Small intestine (tissue), 7 donors: ENCODE data around the gene PLPP4. TPM values are rescaled to one million over a fixed set of nuclear protein-coding genes. Genes with fewer than 3 reads are reported as not detected.

Experiments
- DNase-seq, 2 donors: peaks; one replicate each; pipeline versions ENCODE4 v3.0.0 to v3.0.0-alpha.2; 2013
- FAIRE-seq: peaks from 2 replicates; lab custom pipeline; 2012; peaks lifted over from hg19 to GRCh38; lab: Jason Lieb, UNC
- H3K27ac ChIP-seq, 3 donors: one replicate each; pipeline ENCODE4 v1.5.1; 2013; ENCODE audit warnings: low read length in 2 of 3, mild to moderate bottlenecking in 2 of 3, control low read depth in 1 of 3, inconsistent platforms in 1 of 3, low read depth in 1 of 3, moderate library complexity in 1 of 3
- H3K27me3 ChIP-seq, 3 donors: one replicate each; pipeline ENCODE4 v1.6.1; 2013; ENCODE audit warnings: low read length in 3 of 3, inconsistent platforms in 1 of 3; ENCODE audit not compliant: control insufficient read depth in 3 of 3, insufficient read depth in 3 of 3
- H3K36me3 ChIP-seq, 3 donors: one replicate each; pipeline ENCODE4 v1.6.1; 2013; ENCODE audit warnings: low read length in 3 of 3, inconsistent platforms in 1 of 3, low read depth in 1 of 3, mild to moderate bottlenecking in 1 of 3, moderate library complexity in 1 of 3; ENCODE audit not compliant: control insufficient read depth in 3 of 3, insufficient read depth in 2 of 3
- H3K4me1 ChIP-seq, 3 donors: one replicate each; pipeline ENCODE4 v1.6.1; 2013; ENCODE audit warnings: low read length in 2 of 3, inconsistent platforms in 1 of 3, low read depth in 1 of 3, mild to moderate bottlenecking in 1 of 3, moderate library complexity in 1 of 3; ENCODE audit not compliant: control insufficient read depth in 3 of 3, insufficient read depth in 2 of 3
- H3K4me3 ChIP-seq, 3 donors: one replicate each; pipeline ENCODE4 v1.5.1; 2013; ENCODE audit warnings: low read length in 3 of 3, control low read depth in 1 of 3, inconsistent platforms in 1 of 3, low read depth in 1 of 3, mild to moderate bottlenecking in 1 of 3, moderate library complexity in 1 of 3
- H3K9me3 ChIP-seq, 2 donors: one replicate each; pipeline ENCODE4 v1.6.1; 2013; ENCODE audit warnings: low read depth in 1 of 2, low read length in 1 of 2; ENCODE audit not compliant: control insufficient read depth in 2 of 2, insufficient read depth in 1 of 2
- WGBS, 3 donors: extraction: QIAGEN DNeasy Blood & Tissue Kit; methylation state at CpG; one replicate each; pipeline ENCODE4 v1.1.7; 2013; 5-methylcytosine and 5-hydroxymethylcytosine counted together
- polyA plus RNA-seq, 4 donors: library from polyadenylated mRNA; stranded (reverse) in 3 of 4; unstranded in 1 of 4; fragments of 200-250 nt in 3 of 4; fragments of 120-200 nt in 1 of 4; gene quantifications; one replicate each; pipeline versions ENCODE4 v1.2.1 to v1.2.3, GENCODE V29; 2013
- donor health status: healthy with polysubstance abuse.
- donor health status: control.
- donor health status: control.
- donor health status: Bipolar disorder and iron deficiency.
- donor health status: healthy.

Gene PLPP4
- polyA plus RNA-seq, 4 donors: 0.60 TPM; not detected in 3

DNA sequence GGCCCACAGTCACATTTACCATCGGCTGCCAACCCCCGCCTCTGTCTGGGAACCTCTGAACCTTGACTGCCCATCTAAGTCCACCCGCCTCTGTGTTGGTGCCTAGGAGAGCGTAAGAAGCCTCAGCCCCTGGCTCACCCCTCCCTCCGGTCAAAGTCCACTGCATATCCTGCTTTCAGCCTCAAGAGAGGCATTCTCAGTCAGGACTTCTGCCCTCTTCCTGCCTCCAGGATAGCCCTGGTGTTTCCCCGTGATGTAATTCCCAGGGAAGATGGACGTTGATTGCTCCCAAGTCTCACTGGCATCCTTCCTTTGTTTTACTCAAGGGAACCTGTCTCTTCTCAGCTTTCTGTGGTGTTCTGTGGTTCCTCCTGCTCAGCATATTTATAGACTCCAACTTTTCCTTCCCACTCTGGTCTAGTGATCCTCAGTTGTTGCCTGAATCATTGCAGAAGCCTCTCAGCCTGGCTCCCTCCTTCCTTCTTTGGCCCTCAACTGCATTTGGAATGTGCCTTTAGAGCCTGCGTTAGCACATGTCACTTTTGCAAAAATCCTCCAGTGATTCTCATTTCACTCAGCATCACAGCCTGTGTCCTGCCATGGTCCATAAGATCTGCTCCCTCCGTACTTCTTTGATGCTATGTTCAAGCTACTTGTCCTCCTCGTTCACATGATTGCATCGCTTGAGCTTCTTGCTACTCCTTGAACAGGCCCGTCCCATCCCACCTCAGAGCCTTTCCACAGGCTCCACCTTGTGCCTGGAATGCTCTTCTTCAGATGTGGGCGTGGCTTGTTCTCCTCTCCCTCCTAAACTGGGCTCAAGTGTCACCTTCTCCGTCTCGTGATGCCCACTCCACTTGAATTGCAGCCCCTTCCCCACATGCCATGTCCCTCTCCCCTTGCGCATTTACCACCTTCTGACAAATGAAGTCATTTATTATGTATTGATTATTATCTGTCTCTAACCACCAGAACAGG is 124.2 kb downstream of the PLPP4 start:
- Histone ChIP-seq H3K36me3 (no peaks in the 10 kb centered on the region), H3K4me3 (no peak overlapping the region), H3K9me3 (no peaks in the 10 kb centered on the region), H3K27ac (no peak overlapping the region), H3K27me3 (no peaks in the 10 kb centered on the region), H3K4me1 (no peaks in the 10 kb centered on the region)
- peak; percentile 59 to 89 for DNase-seq
- 55 to 67% (median 56%) methylated on average over 16 of the region's 16 CpGs for WGBS, 3 donors
- FAIRE-seq: no peak

DNA sequence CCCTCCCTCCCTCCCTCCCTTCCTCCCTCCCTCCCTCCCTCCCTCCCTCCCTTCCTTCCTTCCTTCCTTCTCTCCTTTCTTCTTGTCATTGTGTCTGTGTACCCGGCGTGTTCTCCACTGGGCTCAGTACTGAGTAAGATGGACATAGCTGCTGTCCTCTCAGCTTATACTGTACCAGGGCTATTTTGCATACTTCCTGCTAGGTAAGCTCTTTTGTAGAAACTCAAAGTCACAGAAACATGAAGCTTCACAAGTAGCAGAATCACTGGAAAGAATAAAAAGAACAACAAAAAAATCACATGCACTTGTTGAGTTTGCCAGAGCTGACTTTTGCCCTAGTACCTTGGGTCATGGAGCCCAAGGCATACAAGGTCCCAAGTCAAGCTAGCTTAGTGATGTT is 125.7 kb downstream of the PLPP4 start:
- no peak for DNase-seq
- no peak for FAIRE-seq
- 59 to 70% (median 69%) methylated on average over 2 of the region's 2 CpGs for WGBS, 3 donors
- H3K36me3 ChIP-seq: no peaks in the 10 kb centered on the region
- no peak overlapping the region for H3K4me3 ChIP-seq
- H3K27me3 ChIP-seq: no peaks in the 10 kb centered on the region
- no peaks in the 10 kb centered on the region for H3K9me3 ChIP-seq
- no peaks in the 10 kb centered on the region for H3K4me1 ChIP-seq
- no peak overlapping the region for H3K27ac ChIP-seq

DNA sequence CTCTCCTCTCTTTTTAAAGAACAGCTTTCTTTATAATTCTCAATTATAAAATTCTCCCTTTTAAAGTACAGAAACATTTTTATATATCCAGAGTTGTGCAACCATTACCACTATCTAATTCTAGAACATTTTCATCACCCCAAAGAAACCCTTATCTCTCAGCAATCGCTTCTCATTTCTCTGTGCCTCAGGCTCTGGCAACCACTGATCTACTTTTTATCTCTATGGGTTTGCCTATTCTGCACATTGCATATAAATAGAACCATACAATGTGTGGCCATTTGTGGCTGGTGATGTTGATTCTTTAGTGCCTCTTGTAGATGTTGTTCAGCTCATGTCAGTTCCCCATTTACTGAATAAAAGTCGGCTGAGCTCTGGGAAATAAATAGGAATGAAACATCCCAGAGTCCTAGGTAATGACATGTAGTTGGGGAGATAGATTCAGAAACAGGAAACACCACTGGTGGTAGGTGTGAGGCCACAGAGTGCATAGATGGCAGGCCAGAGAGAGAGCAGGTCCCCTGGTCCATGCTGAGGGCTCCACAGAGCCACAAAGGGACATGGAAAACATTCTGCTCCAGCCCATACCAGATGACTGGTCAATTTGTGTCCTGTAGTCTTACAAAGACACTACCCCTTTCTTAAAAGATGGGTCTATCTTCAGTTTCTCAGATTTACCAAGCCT is 126.5 kb downstream of the PLPP4 start:
- Histone ChIP-seq H3K9me3 (no peaks in the 10 kb centered on the region), H3K27me3 (no peaks in the 10 kb centered on the region), H3K36me3 (no peaks in the 10 kb centered on the region), H3K27ac (no peak overlapping the region), H3K4me3 (no peak overlapping the region), H3K4me1 (no peaks in the 10 kb centered on the region)
- 74 to 80% (median 77%) methylated on average over 2 of the region's 2 CpGs for WGBS, 3 donors
- no peak for FAIRE-seq
- DNase-seq: no peak

DNA sequence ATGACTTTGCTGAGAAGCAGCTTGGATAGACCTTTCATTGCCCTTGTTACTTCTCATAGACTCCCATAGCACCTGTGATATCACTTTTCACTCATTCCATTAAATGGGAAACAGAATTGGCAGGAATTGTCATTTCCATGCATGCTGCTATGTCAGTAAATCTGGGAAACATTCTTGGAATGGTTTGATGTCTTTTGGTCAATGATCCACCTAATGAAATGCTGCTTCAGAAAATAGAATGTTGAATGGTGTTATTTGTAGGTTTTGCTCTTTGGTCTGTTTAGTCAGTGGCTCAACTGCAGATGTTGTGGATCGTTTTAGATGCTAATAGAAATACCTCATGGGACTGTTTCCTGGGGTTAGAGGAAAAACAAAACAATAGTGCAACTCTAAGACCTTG is 127.8 kb downstream of the PLPP4 start:
- H3K4me3 ChIP-seq: no peak overlapping the region
- DNase-seq: no peak
- no peak overlapping the region for H3K27ac ChIP-seq
- FAIRE-seq: no peak
- H3K36me3 ChIP-seq: no peaks in the 10 kb centered on the region
- H3K9me3 ChIP-seq: no peaks in the 10 kb centered on the region
- no peaks in the 10 kb centered on the region for H3K27me3 ChIP-seq
- H3K4me1 ChIP-seq: no peaks in the 10 kb centered on the region
- WGBS, 3 donors: 33 to 45% (median 44%) methylated on average over 1 of the region's 1 CpG

DNA sequence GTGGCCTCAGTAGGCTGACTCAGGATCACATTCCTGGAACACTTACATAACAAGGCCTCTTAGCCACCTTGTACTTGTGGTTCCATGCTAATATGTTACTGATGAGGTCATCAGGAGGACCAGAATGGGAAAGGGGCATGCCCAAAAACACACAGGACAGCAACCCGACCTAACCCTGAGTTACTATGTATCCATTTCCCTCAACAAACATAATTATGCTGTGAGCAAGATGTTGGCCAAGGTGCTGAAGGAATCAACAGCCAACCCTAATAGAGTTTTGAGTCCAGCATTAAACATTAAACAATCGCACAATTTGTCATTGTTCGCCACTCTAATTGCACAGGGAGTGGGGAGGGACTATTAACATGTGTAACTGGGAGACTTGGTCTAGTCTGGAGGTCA is 129.4 kb downstream of the PLPP4 start:
- FAIRE-seq (no peak), DNase-seq (no peak)
- Histone ChIP-seq H3K4me3 (no peak overlapping the region), H3K27me3 (peaks cover 0 to 2% (median 0%) of the 10 kb centered on the region in 3 donors), H3K36me3 (no peaks in the 10 kb centered on the region), H3K4me1 (no peaks in the 10 kb centered on the region), H3K9me3 (no peaks in the 10 kb centered on the region), H3K27ac (no peak overlapping the region)
- WGBS, 3 donors: 31 to 70% (median 39%) methylated on average over 3 of the region's 3 CpGs

DNA sequence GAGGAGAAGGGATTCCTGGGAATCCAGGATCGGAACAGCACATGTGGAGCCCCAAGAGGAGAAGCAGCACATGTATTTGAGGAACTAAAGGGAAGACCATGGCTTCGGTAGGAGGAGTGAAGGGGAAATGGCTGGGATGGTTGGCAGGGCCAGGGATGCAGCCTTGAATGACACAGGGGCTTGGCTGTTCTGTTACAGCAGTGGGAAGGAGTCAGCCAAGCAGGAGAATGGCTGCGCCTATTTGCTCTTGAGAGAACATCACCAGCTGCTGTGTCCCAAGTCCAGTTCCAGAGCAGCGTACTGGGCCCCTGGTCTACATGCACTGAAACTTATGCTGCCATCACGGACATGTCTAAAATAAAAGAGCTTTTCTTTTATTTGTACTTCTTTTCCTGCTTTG is 130.0 kb downstream of the PLPP4 start:
- Histone ChIP-seq H3K4me3 (no peak overlapping the region), H3K36me3 (no peaks in the 10 kb centered on the region), H3K27ac (no peak overlapping the region), H3K4me1 (no peaks in the 10 kb centered on the region), H3K27me3 (peaks cover 0 to 2% (median 0%) of the 10 kb centered on the region in 3 donors), H3K9me3 (no peaks in the 10 kb centered on the region)
- DNase-seq (no peak), FAIRE-seq (no peak)
- 72 to 82% (median 76%) methylated on average over 5 of the region's 5 CpGs for WGBS, 3 donors

DNA sequence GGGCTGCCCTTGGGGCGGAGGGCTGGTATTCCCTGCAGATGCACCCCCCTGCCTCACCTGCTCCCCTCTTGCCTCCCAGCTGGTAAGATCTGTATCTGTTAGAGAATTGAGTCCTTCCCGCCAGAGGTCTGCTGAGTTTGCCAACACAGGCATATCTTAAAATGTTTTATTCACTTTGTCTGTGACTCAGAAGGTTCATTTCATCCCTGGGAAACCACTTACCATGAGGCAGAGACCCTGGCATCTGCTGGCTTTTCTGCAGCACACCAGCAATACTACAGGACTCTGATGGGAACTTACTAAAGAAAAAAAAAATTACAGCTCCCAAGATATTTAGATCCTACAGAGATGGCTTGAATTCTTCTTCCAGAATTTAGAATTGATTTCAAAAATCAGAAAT is 131.3 kb downstream of the PLPP4 start:
- peaks cover 0 to 2% (median 0%) of the 10 kb centered on the region in 3 donors for H3K27me3 ChIP-seq
- H3K27ac ChIP-seq: no peak overlapping the region
- no peaks in the 10 kb centered on the region for H3K36me3 ChIP-seq
- H3K9me3 ChIP-seq: no peaks in the 10 kb centered on the region
- WGBS, 3 donors: 57 to 82% (median 81%) methylated on average over 2 of the region's 2 CpGs
- no peak for FAIRE-seq
- H3K4me3 ChIP-seq: no peak overlapping the region
- no peaks in the 10 kb centered on the region for H3K4me1 ChIP-seq
- no peak for DNase-seq

DNA sequence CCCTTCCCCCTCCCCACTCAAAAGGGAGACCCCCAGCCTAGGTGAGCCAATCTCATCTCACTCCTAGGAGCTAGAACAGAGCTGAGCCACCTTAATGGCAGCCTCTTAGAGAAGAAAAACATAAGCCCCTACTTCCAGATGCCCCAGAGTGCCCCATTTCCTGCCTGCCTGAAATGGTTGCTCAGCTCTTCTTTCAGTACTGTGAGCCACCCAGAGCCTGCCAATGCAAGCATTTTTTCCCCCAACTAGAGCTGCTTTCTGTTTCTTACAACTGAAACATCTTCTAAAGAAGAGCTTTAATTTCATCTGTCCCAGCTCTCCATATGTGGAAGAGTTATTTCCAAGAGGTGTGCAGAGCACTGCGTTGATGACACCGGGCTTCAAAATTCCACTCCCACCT is 136.7 kb downstream of the PLPP4 start:
- no peak overlapping the region for H3K27ac ChIP-seq
- H3K9me3 ChIP-seq: no peaks in the 10 kb centered on the region
- 87 to 98% (median 96%) methylated on average over 2 of the region's 2 CpGs for WGBS, 3 donors
- H3K27me3 ChIP-seq: peaks cover 0 to 2% (median 0%) of the 10 kb centered on the region in 3 donors
- H3K4me1 ChIP-seq: no peaks in the 10 kb centered on the region
- DNase-seq (no peak), FAIRE-seq (no peak)
- H3K4me3 ChIP-seq: no peak overlapping the region
- no peaks in the 10 kb centered on the region for H3K36me3 ChIP-seq
